Naive thymus-derived CD4-positive, alpha-beta T cell (primary cell): ENCODE measurements around the gene SKIL. TPM values are rescaled to one million over a fixed set of nuclear protein-coding genes. Genes with fewer than 3 reads are reported as not detected.

ENCODE experiments used
- ATAC-seq: fragments of 150-1000 bp; cut with Tn5 transposase; 2 replicates; pipeline ENCODE4 v1.10.0; 2021; ENCODE audit warnings: mild to moderate bottlenecking, moderate library complexity
- CTCF ChIA-PET: fragments of 350-600 bp; sonication (Branson Sonifier 250); formaldehyde crosslinking; loops from one replicate; lab custom pipeline; 2021; ENCODE audit warnings: antibody characterized with exemption; lab: Charles Lee
- POLR2A ChIA-PET: fragments of 350-600 bp; sonication (Branson Sonifier 250); formaldehyde crosslinking; loops from one replicate; lab custom pipeline; 2021; ENCODE audit warnings: antibody characterized with exemption, inconsistent platforms; lab: Charles Lee
- DNase-seq, 9 donors: peaks; one replicate each; pipeline versions ENCODE4 v3.0.0 to v3.0.0-alpha.2; 2020 to 2022; ENCODE audit warnings: mixed read lengths in 1 of 9
- H3K27ac ChIP-seq: one replicate; pipeline ENCODE4 v1.7.0; 2013; ENCODE audit warnings: mild to moderate bottlenecking, low read depth, low read length, moderate library complexity
- H3K27me3 ChIP-seq, 2 donors: one replicate each; pipeline ENCODE4 v1.7.0; 2013; ENCODE audit warnings: low read length in 2 of 2, mild to moderate bottlenecking in 2 of 2, moderate library complexity in 2 of 2; ENCODE audit not compliant: control insufficient read depth in 2 of 2, insufficient read depth in 2 of 2
- H3K36me3 ChIP-seq, 3 experiments: 1 replicate in 2 of 3; 2 replicates in 1 of 3; pipeline ENCODE4 v1.7.0; 2013; ENCODE audit warnings: low read length in 3 of 3, mild to moderate bottlenecking in 3 of 3, moderate library complexity in 1 of 3; ENCODE audit not compliant: insufficient read depth in 3 of 3, control insufficient read depth in 2 of 3
- H3K4me1 ChIP-seq, 2 donors: one replicate each; pipeline ENCODE4 v1.7.0; 2013; ENCODE audit warnings: low read length in 2 of 2, mild to moderate bottlenecking in 2 of 2, moderate library complexity in 1 of 2; ENCODE audit not compliant: control insufficient read depth in 2 of 2, insufficient read depth in 2 of 2
- H3K4me3 ChIP-seq: 2 replicates; pipeline ENCODE4 v1.7.0; 2013; ENCODE audit warnings: mild to moderate bottlenecking, low read length
- H3K9me3 ChIP-seq, 3 experiments: 1 replicate in 2 of 3; 2 replicates in 1 of 3; pipeline ENCODE4 v1.7.0; 2013; ENCODE audit warnings: low read length in 3 of 3; ENCODE audit not compliant: control insufficient read depth in 2 of 3
- H3K27ac Mint-ChIP-seq, 9 donors: one replicate each; pipeline ENCODE4 v1.8.0; 2020 to 2022; ENCODE audit warnings: mixed read lengths in 9 of 9, mild to moderate bottlenecking in 8 of 9, moderate library complexity in 5 of 9, inconsistent platforms in 2 of 9
- H3K27me3 Mint-ChIP-seq, 5 donors: one replicate each; pipeline ENCODE4 v1.8.0; 2021 to 2022; ENCODE audit warnings: mixed read lengths in 5 of 5, mild to moderate bottlenecking in 1 of 5
- H3K36me3 Mint-ChIP-seq, 5 donors: one replicate each; pipeline ENCODE4 v1.8.0; 2020 to 2022; ENCODE audit warnings: mixed read lengths in 5 of 5, mild to moderate bottlenecking in 3 of 5, inconsistent platforms in 1 of 5
- H3K4me1 Mint-ChIP-seq, 7 donors: one replicate each; pipeline ENCODE4 v1.8.0; 2020 to 2022; ENCODE audit warnings: mixed read lengths in 7 of 7, mild to moderate bottlenecking in 3 of 7, inconsistent platforms in 1 of 7
- H3K4me3 Mint-ChIP-seq, 10 donors: one replicate each; pipeline ENCODE4 v1.8.0; 2020 to 2022; ENCODE audit warnings: mild to moderate bottlenecking in 10 of 10, mixed read lengths in 10 of 10, moderate library complexity in 6 of 10, inconsistent platforms in 2 of 10
- H3K9me3 Mint-ChIP-seq, 11 donors: one replicate each; pipeline ENCODE4 v1.8.0; 2020 to 2022; ENCODE audit warnings: mixed read lengths in 11 of 11, mild to moderate bottlenecking in 4 of 11, inconsistent platforms in 1 of 11, moderate library complexity in 1 of 11
- intact Hi-C, 2 donors: fragments of 100-400 bp; cut with micrococcal nuclease; formaldehyde crosslinking; loops; one replicate each; pipeline ENCODE4 v1.15.1; 2023
- polyA plus RNA-seq, 2 donors: library from polyadenylated mRNA; unstranded; fragments of 300-500 nt; fragmentation: Illumina TruSeq; gene quantifications; one replicate each; pipeline ENCODE4 v1.2.3, GENCODE V29; 2021
- total RNA-seq, 6 experiments: library from RNA in 5 of 6; stranded (reverse) in 5 of 6; gene quantifications; 1 replicate in 5 of 6; 2 replicates in 1 of 6; pipeline ENCODE4 v1.2.3 and lab custom pipeline; 2021 to 2026

Gene SKIL
- total and polyA plus RNA-seq, 7 experiments from 2014 or later: 4.7 to 80.5 (median 36.0) TPM

DNA sequence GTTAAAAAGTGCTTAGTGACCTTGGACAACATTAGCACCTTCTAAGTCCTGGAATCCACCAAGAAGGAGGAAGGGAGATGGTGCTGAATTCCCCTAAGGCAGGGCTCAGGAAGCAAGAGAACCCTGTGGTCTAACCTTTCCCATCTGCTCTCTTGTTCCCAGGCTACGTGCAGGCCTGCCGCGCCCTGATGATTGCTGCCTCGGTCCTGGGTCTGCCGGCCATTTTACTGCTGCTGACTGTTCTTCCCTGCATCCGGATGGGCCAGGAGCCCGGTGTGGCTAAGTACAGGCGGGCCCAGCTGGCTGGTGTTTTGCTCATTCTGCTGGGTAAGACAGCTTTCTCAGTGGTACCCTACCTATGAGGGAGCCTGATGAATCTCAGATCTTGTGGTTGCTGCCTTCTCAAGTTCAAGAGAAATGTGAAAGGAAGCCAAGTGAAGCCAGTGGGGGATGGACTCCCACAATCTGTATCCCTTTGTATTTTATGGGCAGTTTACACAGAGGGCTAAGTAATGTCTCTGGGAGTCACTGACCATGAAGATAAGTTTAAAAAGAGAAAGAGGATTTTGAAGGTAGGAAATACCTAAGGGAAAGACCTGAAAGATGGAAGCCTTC, 65.6 kb downstream of the SKIL start:
- Mint-ChIP-seq H3K4me1 (peaks cover 10 to 18% (median 11%) of the 10 kb centered on the region in 7 donors), H3K27ac (no peak overlapping the region)
- intact Hi-C loops: no loop called here

DNA sequence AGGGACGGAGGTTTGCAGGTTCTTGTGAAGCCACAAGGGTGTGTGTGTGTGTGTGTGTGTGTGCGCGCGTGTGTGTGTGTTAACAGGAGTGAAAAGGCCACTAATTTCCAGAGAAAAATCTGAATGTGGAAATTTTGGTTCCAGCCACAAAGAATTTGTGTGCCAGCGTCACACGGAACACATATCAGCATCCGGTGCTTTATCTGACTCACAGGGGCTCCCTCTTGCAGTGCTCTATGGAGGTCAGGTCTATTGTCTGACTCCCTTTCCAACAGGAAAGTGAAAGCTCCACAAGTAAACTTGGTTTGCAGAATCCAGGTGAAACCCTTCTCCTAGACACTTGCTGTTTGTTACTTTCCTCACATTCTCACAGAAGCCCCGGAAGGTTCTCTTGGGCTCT, 67.4 kb downstream of the SKIL start:
- Mint-ChIP-seq H3K27ac (no peak overlapping the region), H3K27me3 (peaks cover 14 to 31% (median 18%) of the 10 kb centered on the region in 5 donors), H3K4me3 (no peak overlapping the region), H3K36me3 (peaks cover 0 to 10% (median 4%) of the 10 kb centered on the region in 5 donors), H3K4me1 (peaks cover 6 to 27% (median 22%) of the 10 kb centered on the region in 7 donors), H3K9me3 (peaks cover 0 to 1% (median 0%) of the 10 kb centered on the region in 11 donors)
- DNase-seq (no peak), ATAC-seq (no peak)
- Histone ChIP-seq H3K27me3 (peaks cover 0 to 2% of the 10 kb centered on the region in 2 donors), H3K36me3 (no peaks in the 10 kb centered on the region), H3K4me1 (peaks cover 0 to 6% of the 10 kb centered on the region in 2 donors), H3K27ac (no peak overlapping the region), H3K4me3 (no peak overlapping the region), H3K9me3 (no peaks in the 10 kb centered on the region)
- intact Hi-C loops: no loop called here
- ChIA-PET POLR2A (no interaction called here), CTCF (no interaction called here)

More for the DNA sequence above, 65.6 kb downstream of the SKIL start:
- Histone ChIP-seq H3K27me3 (peaks cover 0 to 12% of the 10 kb centered on the region in 2 donors), H3K27ac (no peak overlapping the region), H3K4me1 (peaks cover 6 to 11% of the 10 kb centered on the region in 2 donors), H3K36me3 (no peaks in the 10 kb centered on the region), H3K9me3 (no peaks in the 10 kb centered on the region), H3K4me3 (no peak overlapping the region)
- ATAC-seq (no peak), DNase-seq (no peak)
- Mint-ChIP-seq H3K27me3 (peaks cover 18 to 39% (median 26%) of the 10 kb centered on the region in 5 donors), H3K4me3 (no peak overlapping the region), H3K9me3 (peaks cover 0 to 3% (median 0%) of the 10 kb centered on the region in 11 donors), H3K36me3 (peaks cover 0 to 10% (median 3%) of the 10 kb centered on the region in 5 donors)
- ChIA-PET POLR2A (no interaction called here), CTCF (interaction anchor here (0.6 kb wide), 1 partner anchor 49 kb away, joined by 8 read pairs; no protein-coding TSS in a partner anchor)

DNA sequence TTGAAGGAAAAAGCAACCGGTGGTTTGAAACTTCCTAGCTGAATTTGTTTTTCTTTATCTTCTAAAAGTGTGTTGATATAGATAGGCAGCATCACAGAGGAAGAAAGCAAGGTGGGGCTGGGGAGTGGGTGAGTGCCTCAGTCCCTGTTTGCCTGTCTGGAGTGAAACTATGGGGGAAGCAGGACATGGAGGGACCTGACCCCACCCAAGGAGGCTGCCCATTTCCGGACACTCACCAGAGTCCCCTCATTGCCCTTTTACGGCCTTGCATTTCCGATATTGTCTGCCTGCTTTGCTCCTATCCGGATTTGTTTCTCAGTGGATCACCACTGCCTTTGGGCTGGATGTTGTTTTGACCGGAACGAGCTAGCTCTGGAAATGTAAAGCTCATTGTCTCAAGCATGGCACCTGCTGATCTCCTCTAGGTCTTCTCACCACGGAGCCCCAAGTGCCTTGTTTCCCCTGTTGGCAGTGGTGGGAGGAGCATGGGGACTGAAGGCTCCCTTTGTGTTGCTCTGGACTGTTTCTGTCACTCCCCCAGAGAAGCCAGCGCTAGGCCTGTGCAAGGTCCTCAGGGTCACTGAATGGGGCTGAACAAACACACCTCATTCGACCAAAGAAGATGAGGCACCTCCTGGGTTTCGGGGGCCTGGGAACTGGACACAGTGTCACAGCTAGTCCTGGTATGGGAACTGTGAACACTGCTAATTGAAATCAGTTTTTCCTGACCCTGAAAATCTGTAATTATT, 68.2 kb downstream of the SKIL start:
- peaks cover 7 to 30% (median 12%) of the 10 kb centered on the region in 5 donors for H3K27me3 Mint-ChIP-seq
- H3K9me3 ChIP-seq: no peaks in the 10 kb centered on the region
- intact Hi-C loops: no loop called here
- ATAC-seq: no peak
- H3K4me3 ChIP-seq: no peak overlapping the region
- H3K27me3 ChIP-seq: no peaks in the 10 kb centered on the region
- no peaks in the 10 kb centered on the region for H3K9me3 Mint-ChIP-seq
- peaks cover 0 to 10% (median 4%) of the 10 kb centered on the region in 5 donors for H3K36me3 Mint-ChIP-seq
- H3K27ac ChIP-seq: no peak overlapping the region
- peak overlapping the region in 1 of 9 donors; percentile 36 for H3K27ac Mint-ChIP-seq
- H3K4me1 ChIP-seq: peaks cover 0 to 6% of the 10 kb centered on the region in 2 donors
- H3K36me3 ChIP-seq: no peaks in the 10 kb centered on the region
- H3K4me3 Mint-ChIP-seq: no peak overlapping the region
- no peak for DNase-seq
- POLR2A ChIA-PET: interaction anchor here (0.5 kb wide), 1 partner anchor 234 kb away, joined by 3 read pairs; no protein-coding TSS in a partner anchor
- peaks cover 1 to 21% (median 17%) of the 10 kb centered on the region in 7 donors for H3K4me1 Mint-ChIP-seq
- CTCF ChIA-PET: no interaction called here

- H3K27ac ChIP-seq: no peak overlapping the region
- ATAC-seq: no peak
- peaks cover 0 to 6% of the 10 kb centered on the region in 2 donors for H3K4me1 ChIP-seq
- no peaks in the 10 kb centered on the region for H3K36me3 ChIP-seq
- H3K4me3 Mint-ChIP-seq: no peak overlapping the region
- H3K36me3 Mint-ChIP-seq: peaks cover 0 to 10% (median 4%) of the 10 kb centered on the region in 5 donors
- intact Hi-C loops: no loop called here
- peaks cover 5 to 27% (median 10%) of the 10 kb centered on the region in 5 donors for H3K27me3 Mint-ChIP-seq
- peaks cover 0 to 22% (median 17%) of the 10 kb centered on the region in 7 donors for H3K4me1 Mint-ChIP-seq
- no peaks in the 10 kb centered on the region for H3K9me3 ChIP-seq
- POLR2A ChIA-PET: interaction anchor here (0.5 kb wide), 1 partner anchor 233 kb away, joined by 3 read pairs; no protein-coding TSS in a partner anchor
- no peak overlapping the region for H3K27ac Mint-ChIP-seq
- H3K27me3 ChIP-seq: no peaks in the 10 kb centered on the region
- CTCF ChIA-PET: no interaction called here
- no peak for DNase-seq
- H3K9me3 Mint-ChIP-seq: no peaks in the 10 kb centered on the region
- H3K4me3 ChIP-seq: no peak overlapping the region
Measured at GRCh38 chr3:170426240-170426797, 68.8 kb downstream of the SKIL start.

- Mint-ChIP-seq H3K9me3 (peaks cover 0 to 5% (median 0%) of the 10 kb centered on the region in 11 donors), H3K36me3 (peaks cover 0 to 9% (median 4%) of the 10 kb centered on the region in 5 donors), H3K27ac (no peak overlapping the region), H3K4me1 (peaks cover 0 to 22% (median 17%) of the 10 kb centered on the region in 7 donors), H3K27me3 (peaks cover 0 to 20% (median 9%) of the 10 kb centered on the region in 5 donors), H3K4me3 (peak overlapping the region in 1 of 10 donors; percentile 7)
- ChIA-PET POLR2A (no interaction called here), CTCF (interaction anchor here (0.7 kb wide), 1 partner anchor 683 kb away, joined by 3 read pairs; no protein-coding TSS in a partner anchor)
- no peaks in the 10 kb centered on the region for H3K36me3 ChIP-seq
- no peak overlapping the region for H3K4me3 ChIP-seq
- ATAC-seq: no peak
- intact Hi-C loops: no loop called here
- H3K9me3 ChIP-seq: no peaks in the 10 kb centered on the region
- no peak overlapping the region for H3K27ac ChIP-seq
- no peaks in the 10 kb centered on the region for H3K27me3 ChIP-seq
- no peak for DNase-seq
- H3K4me1 ChIP-seq: peaks cover 0 to 6% of the 10 kb centered on the region in 2 donors
Measured at GRCh38 chr3:170428095-170428494, 70.6 kb downstream of the SKIL start.

- peak overlapping the region in 2 of 9 donors; percentile 12 to 62 for H3K27ac Mint-ChIP-seq
- CTCF ChIA-PET: no interaction called here
- intact Hi-C loops: no loop called here
- H3K9me3 ChIP-seq: no peaks in the 10 kb centered on the region
- peak in 1 of 9 donors; percentile 20 for DNase-seq
- H3K4me3 ChIP-seq: no peak overlapping the region
- POLR2A ChIA-PET: no interaction called here
- H3K27ac ChIP-seq: no peak overlapping the region
- H3K9me3 Mint-ChIP-seq: peaks cover 0 to 5% (median 0%) of the 10 kb centered on the region in 11 donors
- H3K27me3 Mint-ChIP-seq: peaks cover 0 to 20% (median 6%) of the 10 kb centered on the region in 5 donors
- H3K36me3 Mint-ChIP-seq: peaks cover 0 to 6% (median 4%) of the 10 kb centered on the region in 5 donors
- no peaks in the 10 kb centered on the region for H3K27me3 ChIP-seq
- no peak for ATAC-seq
- peak overlapping the region in 2 of 10 donors; percentile 4 to 9 for H3K4me3 Mint-ChIP-seq
- H3K36me3 ChIP-seq: no peaks in the 10 kb centered on the region
- peaks cover 0 to 22% (median 17%) of the 10 kb centered on the region in 7 donors for H3K4me1 Mint-ChIP-seq
- peaks cover 0 to 6% of the 10 kb centered on the region in 2 donors for H3K4me1 ChIP-seq
Measured at GRCh38 chr3:170429050-170429449, 71.5 kb downstream of the SKIL start.
